NT2/D1 (cell line): ENCODE data around the gene IMMP2L.

Experiments used
- YY1 ChIP-seq: IDR thresholded peaks from 2 replicates; pipeline ENCODE4 v1.6.1; 2011; ENCODE audit not compliant: insufficient read length, insufficient read depth
- ZNF274 ChIP-seq: IDR thresholded peaks from 2 replicates; pipeline ENCODE4 v1.6.1; 2011; ENCODE audit warnings: mild to moderate bottlenecking, low read depth, low read length

DNA sequence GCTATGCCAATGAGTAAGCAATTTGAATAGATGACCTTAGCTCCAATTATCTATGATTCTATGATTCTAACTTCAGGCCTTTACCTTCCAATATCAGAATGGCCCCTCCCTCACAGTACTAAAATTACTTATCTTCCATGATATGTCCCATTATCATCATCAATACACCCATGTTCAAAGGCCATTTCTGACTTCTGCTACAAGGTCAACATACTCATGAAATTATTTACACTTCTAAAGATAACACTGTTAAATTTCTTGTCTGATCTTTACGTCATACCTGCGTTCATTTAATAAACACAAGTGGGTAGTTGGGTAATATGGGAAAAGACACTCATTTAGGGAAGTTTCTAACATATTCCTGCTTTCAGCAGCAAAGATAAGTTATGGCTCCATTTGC, 21.2 kb downstream of the IMMP2L start:
- TF ChIP-seq ZNF274 (no peak), YY1 (no peak)
